Gastrocnemius medialis (tissue), 4 donors: Measurements from ENCODE around the gene DDAH1. TPM values are rescaled to one million over a fixed set of nuclear protein-coding genes. Genes with fewer than 3 reads are reported as not detected.

ENCODE experiments used
- ATAC-seq, 2 donors: fragments of 150-250 bp; one replicate each; pipeline ENCODE4 v1.9.1; 2016
- DNase-seq, 2 donors: peaks; one replicate each; pipeline ENCODE4 v3.0.0-alpha.2; 2019
- H3K27ac ChIP-seq, 4 donors: fragments of 200-600 bp; sonication (generic); 1 replicate in 1 of 4; 2 replicates in 3 of 4; pipeline ENCODE4 v1.5.1; 2016 to 2018; ENCODE audit warnings: mild to moderate bottlenecking in 2 of 4, moderate library complexity in 1 of 4
- H3K27me3 ChIP-seq, 3 donors: fragments of 200-600 bp; sonication (generic) in 2 of 3; 1 replicate in 1 of 3; 2 replicates in 2 of 3; pipeline versions ENCODE4 v1.5.1 to v1.6.0; 2016 to 2019; ENCODE audit warnings: mild to moderate bottlenecking in 1 of 3, moderate library complexity in 1 of 3
- H3K36me3 ChIP-seq, 2 donors: fragments of 200-600 bp; sonication (generic) in 1 of 2; one replicate each; pipeline ENCODE4 v1.5.1; 2017 to 2018
- H3K4me1 ChIP-seq, 2 donors: fragments of 200-600 bp; sonication (generic) in 1 of 2; one replicate each; pipeline ENCODE4 v1.5.1; 2016 to 2017; ENCODE audit warnings: mild to moderate bottlenecking in 2 of 2
- H3K4me3 ChIP-seq, 4 donors: fragments of 200-600 bp; sonication (generic) in 3 of 4; 1 replicate in 1 of 4; 2 replicates in 3 of 4; pipeline ENCODE4 v1.5.1; 2016 to 2019; ENCODE audit warnings: mild to moderate bottlenecking in 2 of 4
- H3K9me3 ChIP-seq, 3 donors: fragments of 200-600 bp; sonication (generic) in 2 of 3; 1 replicate in 1 of 3; 2 replicates in 2 of 3; pipeline ENCODE4 v1.5.1; 2016 to 2019
- POLR2A ChIP-seq, 2 donors: fragments of 450-650 bp; IDR thresholded peaks; one replicate each; pipeline ENCODE4 v1.6.1; 2017; ENCODE audit warnings: antibody characterized with exemption in 2 of 2, mild to moderate bottlenecking in 2 of 2, moderate library complexity in 2 of 2
- in situ Hi-C, 4 donors: fragments of 200-750 bp; cut with MboI; loops; one replicate each; pipeline versions ENCODE4 v1.15.0 to v1.8.0; 2017; ENCODE audit warnings: low sequenced_read_pairs in 4 of 4
- intact Hi-C: fragments of 100-400 bp; cut with DNase I; formaldehyde crosslinking; loops from one replicate; pipeline ENCODE4 v1.15.1; 2023; ENCODE audit warnings: low total_unique reads
- total RNA-seq, 4 donors: library from RNA; depleted of rRNA; stranded (reverse); fragments of >200 nt; gene quantifications; one replicate each; pipeline versions ENCODE4 v1.1.0 to v1.2.3, GENCODE V29; 2016
- TF ChIP-seq, protein P1 (sequence below), 5 experiments: fragments of 450-650 bp in 3 of 5; fragments of 200-600 bp in 2 of 5; sonication (generic) in 2 of 5; IDR thresholded peaks in 4 of 5; conservative IDR thresholded peaks in 1 of 5; 1 replicate in 4 of 5; 2 replicates in 1 of 5; pipeline ENCODE4 v1.5.1; 2016 to 2019; ENCODE audit warnings: antibody characterized with exemption in 5 of 5, mild to moderate bottlenecking in 3 of 5, moderate library complexity in 3 of 5

DDAH1 gene
- total RNA-seq, 4 donors from 2014 or later, result 5.9 to 28.7 (median 13.2) TPM

DNA sequence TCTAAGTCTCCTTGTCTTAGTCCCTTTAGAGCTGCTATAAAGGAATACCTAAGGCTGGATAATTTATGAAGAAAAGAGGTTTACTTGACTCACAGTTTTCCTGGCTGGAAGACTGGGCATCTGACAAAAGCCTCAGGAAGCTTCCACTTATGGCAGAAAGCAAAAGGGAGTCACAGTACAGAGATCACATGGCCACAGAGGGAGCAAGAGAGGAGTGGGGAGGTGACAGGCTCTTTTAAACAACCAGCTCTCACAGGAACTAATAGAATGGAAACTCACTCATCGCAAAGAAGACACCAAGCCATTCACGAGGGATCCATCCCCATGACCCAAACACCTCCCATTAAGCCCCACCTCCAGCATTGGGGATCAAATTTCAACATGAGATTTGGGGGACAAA lies 68.8 kb downstream of the DDAH1 start:
- ATAC-seq (no peak), DNase-seq (no peak)
- H3K27ac ChIP-seq, result no peak overlapping the region
- intact Hi-C loops (loop anchor here (5.0 kb wide), 1 partner anchor 54 kb away; no protein-coding TSS in a partner anchor), in situ Hi-C loops (loop anchor here in 2 of 4 donors (5.0 kb wide), 2 partner anchors 84 to 89 kb away; no protein-coding TSS in a partner anchor)
- H3K4me1 ChIP-seq, result peaks cover 0 to 10% of the 10 kb centered on the region in 2 donors
- H3K9me3 ChIP-seq, result no peaks in the 10 kb centered on the region
- no peaks in the 10 kb centered on the region for H3K27me3 ChIP-seq
- H3K4me3 ChIP-seq, result no peak overlapping the region
- H3K36me3 ChIP-seq, result no peaks in the 10 kb centered on the region
- TF ChIP-seq, protein P1, sequence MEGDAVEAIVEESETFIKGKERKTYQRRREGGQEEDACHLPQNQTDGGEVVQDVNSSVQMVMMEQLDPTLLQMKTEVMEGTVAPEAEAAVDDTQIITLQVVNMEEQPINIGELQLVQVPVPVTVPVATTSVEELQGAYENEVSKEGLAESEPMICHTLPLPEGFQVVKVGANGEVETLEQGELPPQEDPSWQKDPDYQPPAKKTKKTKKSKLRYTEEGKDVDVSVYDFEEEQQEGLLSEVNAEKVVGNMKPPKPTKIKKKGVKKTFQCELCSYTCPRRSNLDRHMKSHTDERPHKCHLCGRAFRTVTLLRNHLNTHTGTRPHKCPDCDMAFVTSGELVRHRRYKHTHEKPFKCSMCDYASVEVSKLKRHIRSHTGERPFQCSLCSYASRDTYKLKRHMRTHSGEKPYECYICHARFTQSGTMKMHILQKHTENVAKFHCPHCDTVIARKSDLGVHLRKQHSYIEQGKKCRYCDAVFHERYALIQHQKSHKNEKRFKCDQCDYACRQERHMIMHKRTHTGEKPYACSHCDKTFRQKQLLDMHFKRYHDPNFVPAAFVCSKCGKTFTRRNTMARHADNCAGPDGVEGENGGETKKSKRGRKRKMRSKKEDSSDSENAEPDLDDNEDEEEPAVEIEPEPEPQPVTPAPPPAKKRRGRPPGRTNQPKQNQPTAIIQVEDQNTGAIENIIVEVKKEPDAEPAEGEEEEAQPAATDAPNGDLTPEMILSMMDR (IDR thresholded peaks at IDR 0.05 in 4 of 5, conservative IDR thresholded peaks at IDR 0.05 in 1 of 5), result no peak
- no peak for TF ChIP-seq POLR2A (IDR thresholded peaks at IDR 0.05)

DNA sequence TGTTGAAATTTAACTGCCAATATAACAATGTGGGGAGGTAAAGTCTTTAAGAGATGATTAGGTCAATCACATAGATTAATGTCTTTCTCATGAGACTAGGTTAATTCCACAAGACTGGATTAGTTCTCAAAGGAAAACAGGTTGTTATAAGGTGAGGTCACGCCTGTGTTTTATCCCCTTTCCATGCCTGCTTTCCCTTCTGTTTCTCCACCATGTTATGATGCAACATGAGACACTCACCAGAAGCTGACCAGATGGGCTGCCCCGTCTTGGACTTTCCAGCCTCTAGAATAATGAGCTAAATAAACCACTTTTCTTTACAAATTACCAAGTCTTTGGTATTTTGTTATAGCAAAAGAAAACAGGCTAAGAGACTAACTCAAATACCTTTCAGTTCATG lies 70.8 kb downstream of the DDAH1 start:
- Histone ChIP-seq H3K9me3 (no peaks in the 10 kb centered on the region), H3K4me3 (no peak overlapping the region), H3K27me3 (no peaks in the 10 kb centered on the region), H3K4me1 (peaks cover 0 to 10% of the 10 kb centered on the region in 2 donors), H3K27ac (no peak overlapping the region), H3K36me3 (no peaks in the 10 kb centered on the region)
- in situ Hi-C loops, result no loop called here
- no peak for ATAC-seq
- DNase-seq, result no peak
- TF ChIP-seq, protein P1 (IDR thresholded peaks at IDR 0.05 in 4 of 5, conservative IDR thresholded peaks at IDR 0.05 in 1 of 5), result no peak
- no peak for TF ChIP-seq POLR2A (IDR thresholded peaks at IDR 0.05)
- intact Hi-C loops, result no loop called here

DNA sequence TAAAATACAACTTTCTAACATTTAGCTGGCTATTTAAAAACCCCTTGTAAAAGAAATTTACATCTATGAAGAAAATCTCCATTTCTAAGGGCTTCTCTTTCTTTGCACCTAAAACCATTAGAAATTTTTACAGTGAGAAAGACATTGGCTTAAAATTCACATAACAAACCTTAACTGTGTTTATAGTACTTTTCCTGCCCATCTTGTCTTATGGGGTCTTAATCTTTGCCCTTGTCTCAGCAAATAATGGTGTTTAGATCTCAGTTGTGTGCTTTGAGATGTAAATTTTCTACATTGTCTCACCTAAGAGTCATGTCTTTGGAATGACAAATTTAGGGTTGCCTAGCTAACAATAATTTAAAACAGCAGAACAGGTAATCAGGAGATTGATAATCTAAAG lies 71.5 kb downstream of the DDAH1 start:
- in situ Hi-C loops, result no loop called here

DNA sequence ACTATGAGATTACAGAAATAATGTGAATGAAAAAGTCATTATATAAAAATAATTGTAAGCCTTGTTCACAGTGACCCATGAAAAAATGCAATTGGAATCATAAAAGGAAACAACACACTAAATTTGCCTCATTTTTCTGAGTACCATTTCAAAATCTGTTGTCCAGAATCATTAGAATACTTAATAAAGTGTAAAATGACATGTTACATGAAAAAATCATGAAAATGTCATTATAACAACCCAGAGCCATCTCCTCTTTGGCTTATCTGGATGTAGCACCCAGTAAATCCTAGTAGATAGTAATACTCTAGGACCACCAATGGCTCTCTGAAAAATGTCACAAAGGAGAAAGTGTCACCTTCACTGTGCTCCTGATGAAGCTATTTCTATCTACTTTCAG lies 76.5 kb downstream of the DDAH1 start:
- Histone ChIP-seq H3K9me3 (no peaks in the 10 kb centered on the region), H3K4me3 (no peak overlapping the region), H3K27me3 (no peaks in the 10 kb centered on the region), H3K4me1 (no peaks in the 10 kb centered on the region), H3K27ac (no peak overlapping the region), H3K36me3 (no peaks in the 10 kb centered on the region)
- DNase-seq (no peak), ATAC-seq (no peak)
- TF ChIP-seq, protein P1 (IDR thresholded peaks at IDR 0.05 in 4 of 5, conservative IDR thresholded peaks at IDR 0.05 in 1 of 5), result no peak
- TF ChIP-seq POLR2A (IDR thresholded peaks at IDR 0.05), result no peak
- intact Hi-C loops, result no loop called here
- in situ Hi-C loops, result no loop called here

More for the DNA sequence above, 71.5 kb downstream of the DDAH1 start:
- no peak for DNase-seq
- Histone ChIP-seq H3K9me3 (no peaks in the 10 kb centered on the region), H3K4me3 (no peak overlapping the region), H3K27ac (no peak overlapping the region), H3K27me3 (no peaks in the 10 kb centered on the region), H3K36me3 (no peaks in the 10 kb centered on the region), H3K4me1 (peaks cover 0 to 4% of the 10 kb centered on the region in 2 donors)
- intact Hi-C loops, result no loop called here
- TF ChIP-seq POLR2A (IDR thresholded peaks at IDR 0.05), result no peak
- TF ChIP-seq, protein P1 (IDR thresholded peaks at IDR 0.05 in 4 of 5, conservative IDR thresholded peaks at IDR 0.05 in 1 of 5), result no peak
- no peak for ATAC-seq

DNA sequence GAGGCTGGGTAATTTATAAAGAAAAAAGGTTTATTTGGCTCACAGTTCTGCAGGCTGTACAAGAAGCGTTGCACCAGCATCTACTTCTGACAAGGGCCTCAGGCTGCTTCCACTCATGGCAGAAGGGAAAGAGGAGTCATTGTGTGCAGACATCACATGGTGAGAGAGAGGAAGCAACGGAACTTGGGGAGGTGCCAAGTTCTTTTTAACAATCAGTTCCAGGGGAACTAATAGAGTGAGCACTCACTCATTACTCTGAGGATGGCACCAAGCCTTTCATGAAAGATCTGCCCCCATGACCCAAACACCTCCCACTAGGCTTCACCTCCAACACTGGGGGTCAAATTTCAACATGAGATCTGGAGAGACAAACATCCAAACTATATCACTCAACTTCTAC lies 77.2 kb downstream of the DDAH1 start:
- intact Hi-C loops, result no loop called here
- in situ Hi-C loops, result no loop called here
- DNase-seq, result no peak
- TF ChIP-seq, protein P1 (IDR thresholded peaks at IDR 0.05 in 4 of 5, conservative IDR thresholded peaks at IDR 0.05 in 1 of 5), result no peak
- TF ChIP-seq POLR2A (IDR thresholded peaks at IDR 0.05), result no peak
- no peak overlapping the region for H3K27ac ChIP-seq
- H3K27me3 ChIP-seq, result no peaks in the 10 kb centered on the region
- H3K36me3 ChIP-seq, result no peaks in the 10 kb centered on the region
- ATAC-seq, result no peak
- no peaks in the 10 kb centered on the region for H3K9me3 ChIP-seq
- H3K4me1 ChIP-seq, result no peaks in the 10 kb centered on the region
- H3K4me3 ChIP-seq, result no peak overlapping the region
